OCI-LY7 (cell line): ENCODE data around the gene IKZF1. TPM values are rescaled to one million over a fixed set of nuclear protein-coding genes. Genes with fewer than 3 reads are reported as not detected.

Source experiments
- BruUV-seq: library from RNA; stranded (reverse); fragments of 400-500 nt; replicated peaks from 2 replicates; lab custom pipeline; 2021; lab: Mats Ljungman, UMichigan
- CTCF ChIA-PET: fragments of 300-600 bp; sonication (Branson Sonifier 250); formaldehyde crosslinking; loops from one replicate; lab custom pipeline; 2022; ENCODE audit warnings: antibody characterized with exemption; ENCODE audit not compliant: unreplicated experiment; lab: Charles Lee
- POLR2A ChIA-PET: fragments of 300-600 bp; sonication (Branson Sonifier 250); formaldehyde crosslinking; loops from one replicate; lab custom pipeline; 2022; ENCODE audit warnings: antibody characterized with exemption; lab: Charles Lee
- DNase-seq: peaks from one replicate; pipeline ENCODE4 v3.0.0-alpha.2; 2015; ENCODE audit warnings: low spot score
- H2AFZ ChIP-seq: fragments of 200-600 bp; sonication (generic), shearing (Covaris generic); 2 replicates; pipeline ENCODE4 v1.6.1; 2014; ENCODE audit warnings: mild to moderate bottlenecking, antibody characterized with exemption, low read length, moderate library complexity
- H3K27ac ChIP-seq: fragments of 200-600 bp; sonication (generic); 2 replicates; pipeline ENCODE4 v1.5.1; 2014; ENCODE audit warnings: mixed run types, low read depth, mild to moderate bottlenecking, moderate library complexity, low read length, inconsistent platforms; ENCODE audit not compliant: poor library complexity, severe bottlenecking
- H3K36me3 ChIP-seq: fragments of 200-600 bp; sonication (generic); 2 replicates; pipeline ENCODE4 v1.6.1; 2014; ENCODE audit warnings: mild to moderate bottlenecking, antibody characterized with exemption, low read length, moderate library complexity, mixed read lengths; ENCODE audit not compliant: insufficient read depth
- H3K4me1 ChIP-seq: fragments of 200-600 bp; sonication (generic); 2 replicates; pipeline ENCODE4 v1.5.1; 2014; ENCODE audit warnings: mild to moderate bottlenecking, low read length; ENCODE audit not compliant: insufficient read depth, poor library complexity, severe bottlenecking
- H3K4me2 ChIP-seq: fragments of 200-600 bp; sonication (generic); 2 replicates; pipeline ENCODE4 v1.6.1; 2014; ENCODE audit warnings: mild to moderate bottlenecking, low read length
- H3K4me3 ChIP-seq: fragments of 200-600 bp; sonication (generic); 2 replicates; pipeline ENCODE4 v1.5.1; 2014; ENCODE audit warnings: mild to moderate bottlenecking, low read depth, low read length; ENCODE audit not compliant: poor library complexity, severe bottlenecking
- H3K79me2 ChIP-seq: fragments of 200-600 bp; sonication (generic); 2 replicates; pipeline ENCODE4 v1.6.1; 2016; ENCODE audit warnings: low read depth, mild to moderate bottlenecking, low read length, moderate library complexity, mixed read lengths; ENCODE audit not compliant: insufficient read depth
- H3K9me2 ChIP-seq: fragments of 200-600 bp; sonication (generic); 2 replicates; pipeline ENCODE4 v1.6.1; 2016; ENCODE audit warnings: mild to moderate bottlenecking, low read length, mixed read lengths; ENCODE audit not compliant: insufficient read depth
- H3K9me3 ChIP-seq: fragments of 200-600 bp; sonication (generic); 2 replicates; pipeline ENCODE4 v1.6.1; 2014; ENCODE audit warnings: mild to moderate bottlenecking, mixed run types, low read length, mixed read lengths
- H4K20me1 ChIP-seq: fragments of 200-600 bp; sonication (generic); 2 replicates; pipeline ENCODE4 v1.6.1; 2014; ENCODE audit warnings: mild to moderate bottlenecking, antibody characterized with exemption, low read length, moderate library complexity, mixed read lengths; ENCODE audit not compliant: insufficient read depth
- EZH2phosphoT487 ChIP-seq: fragments of 200-600 bp; sonication (generic); IDR thresholded peaks from 2 replicates; pipeline ENCODE4 v1.6.1; 2018; ENCODE audit warnings: low read depth, borderline replicate concordance, mild to moderate bottlenecking, mixed run types, antibody characterized with exemption, low read length, moderate library complexity, mixed read lengths
- intact Hi-C: fragments of 100-400 bp; cut with micrococcal nuclease; formaldehyde crosslinking; loops from one replicate; pipeline ENCODE4 v1.10.0; 2022; ENCODE audit not compliant: unreplicated experiment
- total RNA-seq, 2 experiments: library from RNA; depleted of rRNA in 1 of 2; stranded (reverse); fragments of >200 nt in 1 of 2; shearing (Covaris generic) in 1 of 2; gene quantifications; 2 replicates each; pipeline ENCODE4 v1.2.3, GENCODE V29; 2014 to 2022
- TF ChIP-seq, protein P1 (sequence below): fragments of 200-600 bp; sonication (generic); conservative IDR thresholded peaks from 2 replicates; pipeline ENCODE4 v1.5.1; 2014; ENCODE audit warnings: mild to moderate bottlenecking, antibody characterized with exemption, low read length, moderate library complexity, mixed read lengths

The IKZF1 gene
- total RNA-seq, 2 experiments from 2014 or later = 108 to 161 TPM

DNA sequence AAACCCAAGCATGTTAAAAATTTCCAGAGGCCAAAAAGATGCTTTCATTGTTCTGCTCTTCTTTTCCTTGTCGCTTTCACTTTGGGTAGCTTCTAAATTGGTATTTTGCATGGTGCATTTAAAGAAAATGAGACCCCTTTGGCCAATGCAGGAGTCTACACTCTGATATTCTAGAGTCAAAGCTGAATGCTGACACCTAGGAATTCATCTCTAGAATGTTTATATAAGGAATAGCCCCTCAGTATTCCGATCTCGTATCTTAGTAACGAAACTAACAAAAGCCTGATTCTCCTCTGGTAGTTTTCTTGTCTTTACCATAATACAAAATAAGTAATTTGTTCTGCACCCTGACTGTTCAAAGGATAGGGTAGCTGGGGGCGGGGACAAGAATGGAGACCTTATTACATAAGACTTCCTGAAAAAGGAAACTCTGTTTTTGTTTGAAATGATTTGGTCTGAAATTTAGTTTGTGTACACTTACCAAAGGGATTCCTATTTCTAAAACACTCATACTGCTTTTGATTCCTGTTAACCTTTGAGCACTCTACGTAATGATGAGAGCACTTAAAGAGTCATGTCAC, 17.1 kb downstream of the IKZF1 start:
- peaks cover 65% of the 10 kb centered on the region for H3K79me2 ChIP-seq
- H3K4me3 ChIP-seq = no peak overlapping the region
- no peak for DNase-seq
- ChIA-PET POLR2A (interaction anchor here (1.2 to 4.0 kb wide), 3 partner anchors 11 to 29 kb away, joined by 3 to 20 read pairs (median 4); partner anchors contain the start of gene IKZF1), CTCF (no interaction called here)
- H3K9me3 ChIP-seq = no peaks in the 10 kb centered on the region
- no peaks in the 10 kb centered on the region for H3K9me2 ChIP-seq
- H3K36me3 ChIP-seq = peaks cover 97% of the 10 kb centered on the region
- H2AFZ ChIP-seq = no peak overlapping the region
- peaks cover 16% of the 10 kb centered on the region; the same call in 1 of the 2 replicates for H4K20me1 ChIP-seq
- TF ChIP-seq EZH2phosphoT487 = no peak
- TF ChIP-seq, protein P1, sequence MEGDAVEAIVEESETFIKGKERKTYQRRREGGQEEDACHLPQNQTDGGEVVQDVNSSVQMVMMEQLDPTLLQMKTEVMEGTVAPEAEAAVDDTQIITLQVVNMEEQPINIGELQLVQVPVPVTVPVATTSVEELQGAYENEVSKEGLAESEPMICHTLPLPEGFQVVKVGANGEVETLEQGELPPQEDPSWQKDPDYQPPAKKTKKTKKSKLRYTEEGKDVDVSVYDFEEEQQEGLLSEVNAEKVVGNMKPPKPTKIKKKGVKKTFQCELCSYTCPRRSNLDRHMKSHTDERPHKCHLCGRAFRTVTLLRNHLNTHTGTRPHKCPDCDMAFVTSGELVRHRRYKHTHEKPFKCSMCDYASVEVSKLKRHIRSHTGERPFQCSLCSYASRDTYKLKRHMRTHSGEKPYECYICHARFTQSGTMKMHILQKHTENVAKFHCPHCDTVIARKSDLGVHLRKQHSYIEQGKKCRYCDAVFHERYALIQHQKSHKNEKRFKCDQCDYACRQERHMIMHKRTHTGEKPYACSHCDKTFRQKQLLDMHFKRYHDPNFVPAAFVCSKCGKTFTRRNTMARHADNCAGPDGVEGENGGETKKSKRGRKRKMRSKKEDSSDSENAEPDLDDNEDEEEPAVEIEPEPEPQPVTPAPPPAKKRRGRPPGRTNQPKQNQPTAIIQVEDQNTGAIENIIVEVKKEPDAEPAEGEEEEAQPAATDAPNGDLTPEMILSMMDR = no peak
- H3K27ac ChIP-seq = no peak overlapping the region
- H3K4me2 ChIP-seq = no peak overlapping the region
- H3K4me1 ChIP-seq = peaks cover 31% of the 10 kb centered on the region
- intact Hi-C loops = no loop called here
- BruUV-seq = no TSS peak

DNA sequence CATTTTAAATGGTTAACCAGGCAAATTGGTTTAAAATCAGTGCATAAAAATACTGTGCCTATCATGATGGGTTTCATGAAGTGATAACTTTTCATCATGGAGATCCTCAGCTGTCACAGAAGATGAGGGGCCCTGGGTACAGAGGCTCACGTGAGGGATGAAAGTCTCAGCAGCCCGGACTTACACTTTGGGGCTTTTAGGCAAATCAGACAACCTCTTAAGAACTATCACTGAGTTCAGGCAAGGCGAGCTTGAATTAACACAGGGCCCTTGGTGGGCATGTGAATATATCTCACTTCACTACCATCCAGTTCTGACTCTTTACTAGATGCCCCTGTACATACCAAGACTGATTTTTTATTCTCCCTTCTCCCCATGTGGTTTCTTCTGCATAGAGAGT, 19.6 kb downstream of the IKZF1 start:
- no peak for TF ChIP-seq EZH2phosphoT487
- TF ChIP-seq, protein P1 = no peak
- CTCF ChIA-PET = interaction anchor here (0.6 kb wide), 1 partner anchor 12 kb away, joined by 3 read pairs; no protein-coding TSS in a partner anchor
- no peaks in the 10 kb centered on the region for H3K9me2 ChIP-seq
- no peak overlapping the region for H3K4me3 ChIP-seq
- no peak overlapping the region for H2AFZ ChIP-seq
- H3K27ac ChIP-seq = no peak overlapping the region
- H3K79me2 ChIP-seq = peaks cover 40% of the 10 kb centered on the region; the same call in 1 of the 2 replicates
- H4K20me1 ChIP-seq = peaks cover under 1% of the 10 kb centered on the region; the same call in 1 of the 2 replicates
- H3K36me3 ChIP-seq = peaks cover 98% of the 10 kb centered on the region
- no TSS peak for BruUV-seq
- peaks cover 25% of the 10 kb centered on the region for H3K4me1 ChIP-seq
- POLR2A ChIA-PET = interaction anchor here (1.0 to 1.3 kb wide), 2 partner anchors 11 to 12 kb away, joined by 3 to 4 read pairs; no protein-coding TSS in a partner anchor
- no peak overlapping the region for H3K4me2 ChIP-seq
- DNase-seq = no peak
- intact Hi-C loops = no loop called here
- H3K9me3 ChIP-seq = no peaks in the 10 kb centered on the region

DNA sequence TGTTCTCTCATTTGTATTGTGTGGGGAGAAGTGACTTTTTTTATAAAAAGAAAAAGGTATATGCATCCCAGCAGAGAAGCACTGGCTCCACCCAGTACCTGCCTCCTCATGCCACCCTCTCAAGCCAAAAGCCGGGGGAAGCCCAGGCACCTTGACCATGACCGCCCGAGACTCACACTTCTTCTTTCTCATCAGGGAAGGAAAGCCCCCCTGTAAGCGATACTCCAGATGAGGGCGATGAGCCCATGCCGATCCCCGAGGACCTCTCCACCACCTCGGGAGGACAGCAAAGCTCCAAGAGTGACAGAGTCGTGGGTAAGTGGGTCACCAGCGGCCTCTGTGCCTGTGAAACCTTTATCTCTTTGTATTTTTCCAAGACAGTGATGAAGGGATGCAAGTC, 22.9 kb downstream of the IKZF1 start:
- DNase-seq = no peak
- Histone ChIP-seq H3K4me3 (no peak overlapping the region), H3K4me2 (no peak overlapping the region), H4K20me1 (no peaks in the 10 kb centered on the region), H3K9me3 (no peaks in the 10 kb centered on the region), H3K9me2 (no peaks in the 10 kb centered on the region), H3K79me2 (peaks cover 49% of the 10 kb centered on the region; the same call in 1 of the 2 replicates), H3K36me3 (peaks cover 97% of the 10 kb centered on the region), H3K4me1 (peaks cover 53% of the 10 kb centered on the region), H2AFZ (no peak overlapping the region), H3K27ac (no peak overlapping the region)
- POLR2A ChIA-PET = interaction anchor here (1.2 to 2.3 kb wide), 5 partner anchors 11 to 175 kb away, joined by 5 to 20 read pairs (median 6); no protein-coding TSS in a partner anchor
- BruUV-seq = no TSS peak
- CTCF ChIA-PET = no interaction called here
- TF ChIP-seq EZH2phosphoT487 = no peak
- TF ChIP-seq, protein P1 = no peak
- intact Hi-C loops = no loop called here
